SKM-1 treated with dmso at 0.1 percent for 144 hours (cell line): ENCODE results near the gene ARHGEF38.
"Not testable (repeated sequence)": the region's sequence is repeated elsewhere in the genome, so short reads cannot be mapped to it uniquely, and the experiment has no call there.

ENCODE experiments used
- DNase-seq: peaks from one replicate; lab custom pipeline; 2025; ENCODE audit not compliant: unreplicated experiment; lab: John Stamatoyannopoulos, UW

ARHGEF38 gene

DNA sequence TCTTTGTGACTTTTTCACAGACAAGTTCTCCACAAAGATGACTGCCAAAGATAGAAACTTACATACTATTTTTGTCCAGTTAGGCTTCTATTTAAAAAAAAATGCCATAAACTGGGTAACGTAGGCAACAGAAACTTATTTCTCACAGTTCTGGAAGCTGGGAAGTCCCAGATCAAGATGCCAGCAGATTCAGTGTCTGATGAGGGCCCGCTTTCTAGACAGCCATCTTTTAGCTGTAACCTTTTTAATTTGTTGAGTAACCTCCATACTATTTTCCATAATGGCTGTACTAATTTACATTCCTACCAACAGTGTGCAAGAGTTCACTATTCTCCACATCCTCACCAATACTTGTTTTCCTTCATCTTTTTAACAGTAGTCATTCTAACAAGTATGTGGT lies 55.5 kb downstream of the ARHGEF38 start:
- no peak for DNase-seq

DNA sequence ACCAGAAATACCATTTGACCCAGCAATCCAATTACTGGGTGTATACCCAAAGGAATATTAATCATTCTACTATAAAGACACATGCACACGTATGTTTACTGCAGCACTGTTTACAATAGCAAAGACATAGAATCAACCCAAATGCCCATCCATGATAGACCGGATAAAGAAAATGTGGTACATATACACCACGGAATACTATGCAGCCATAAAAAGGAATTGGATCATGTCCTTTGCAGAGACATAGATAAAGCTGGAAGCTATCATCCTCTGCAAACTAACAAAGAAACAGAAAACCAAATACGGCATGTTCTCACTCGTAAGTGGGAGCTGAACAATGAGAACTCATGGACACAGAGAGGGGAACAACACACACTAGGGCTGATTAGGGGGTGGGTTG lies 57.4 kb downstream of the ARHGEF38 start:
- DNase-seq, result not testable (repeated sequence)

DNA sequence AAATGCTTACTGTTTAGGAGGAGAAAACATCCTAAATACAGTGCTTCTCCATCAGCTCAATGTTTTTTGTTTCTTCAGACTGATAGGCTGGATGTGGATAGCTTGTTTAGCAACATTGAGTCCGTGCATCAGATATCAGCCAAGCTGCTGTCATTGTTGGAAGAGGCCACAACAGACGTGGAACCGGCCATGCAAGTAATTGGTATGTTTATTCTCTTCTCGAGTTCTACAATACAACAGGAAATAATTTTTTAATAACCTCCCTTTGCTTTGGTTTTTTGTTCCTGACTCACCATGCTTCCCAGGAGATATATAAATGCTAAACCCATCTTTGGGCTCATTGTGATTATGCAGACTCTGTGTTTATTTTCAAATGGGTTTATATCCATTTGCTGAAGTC lies 60.9 kb downstream of the ARHGEF38 start:
- DNase-seq, result no peak

DNA sequence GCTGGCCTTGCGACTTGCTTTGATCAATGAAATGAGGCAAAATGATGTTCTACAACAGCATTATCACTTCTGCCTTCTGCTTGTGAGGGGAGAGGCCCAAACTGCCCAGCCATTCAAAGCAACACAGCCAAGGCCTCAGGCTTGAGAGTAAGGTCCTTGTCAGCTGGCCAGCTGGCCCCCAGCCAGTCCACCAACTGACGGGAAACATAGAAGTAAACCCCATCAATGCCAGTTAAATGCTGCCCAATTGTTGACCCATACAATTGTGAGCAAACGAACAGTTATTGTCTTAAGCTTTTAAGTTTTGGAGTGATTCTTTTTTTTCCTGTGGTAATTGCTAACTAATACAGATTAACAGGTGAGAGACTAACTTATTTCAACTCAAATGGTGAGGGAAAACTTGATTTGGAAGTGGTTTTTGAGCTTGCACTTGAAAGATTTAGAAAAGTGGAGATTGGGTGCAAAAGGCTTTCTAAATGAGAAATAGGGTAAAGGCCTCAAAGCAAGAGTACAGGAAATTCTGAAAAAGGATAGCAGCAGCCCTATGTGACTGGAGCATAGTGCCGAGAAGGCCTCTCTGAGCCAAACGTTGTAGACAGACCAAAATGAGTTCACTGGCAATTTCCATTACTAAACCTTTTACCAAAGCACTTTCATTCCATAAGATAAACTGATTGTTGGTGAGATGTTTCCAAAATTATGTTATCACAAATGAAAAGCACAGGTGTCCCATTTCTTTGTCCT lies 66.9 kb downstream of the ARHGEF38 start:
- DNase-seq, result no peak

DNA sequence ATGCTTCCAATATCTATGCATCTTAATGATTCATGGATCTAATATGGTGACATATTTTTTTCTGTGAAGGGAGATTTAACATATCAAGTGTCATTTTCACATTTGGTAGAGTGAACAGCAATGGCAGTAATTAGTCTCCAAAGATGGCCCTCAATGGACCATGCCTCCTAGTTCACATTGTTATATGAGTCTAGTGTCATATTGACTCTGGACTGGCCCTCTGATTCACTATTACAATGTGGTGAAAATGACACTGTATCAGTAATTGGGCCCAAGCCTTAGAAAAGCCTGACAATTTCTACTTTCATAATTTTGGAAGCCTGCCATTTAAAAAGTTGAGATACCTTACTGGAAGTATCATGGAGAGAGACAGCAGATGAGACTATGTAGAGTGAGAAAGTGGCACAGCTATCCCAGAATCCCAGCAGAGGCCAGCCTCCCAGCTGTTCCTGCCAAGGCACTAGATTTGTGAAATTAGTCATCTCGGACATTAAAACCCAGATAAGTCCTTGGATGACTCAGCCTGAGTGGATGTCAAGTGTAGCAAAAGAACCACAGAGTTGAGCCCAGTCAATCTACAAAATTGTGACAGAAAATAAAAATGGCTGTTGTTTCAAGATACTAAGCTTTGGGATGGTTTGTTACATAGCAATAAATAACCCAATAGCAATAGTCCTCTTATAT lies 68.4 kb downstream of the ARHGEF38 start:
- DNase-seq, result no peak

DNA sequence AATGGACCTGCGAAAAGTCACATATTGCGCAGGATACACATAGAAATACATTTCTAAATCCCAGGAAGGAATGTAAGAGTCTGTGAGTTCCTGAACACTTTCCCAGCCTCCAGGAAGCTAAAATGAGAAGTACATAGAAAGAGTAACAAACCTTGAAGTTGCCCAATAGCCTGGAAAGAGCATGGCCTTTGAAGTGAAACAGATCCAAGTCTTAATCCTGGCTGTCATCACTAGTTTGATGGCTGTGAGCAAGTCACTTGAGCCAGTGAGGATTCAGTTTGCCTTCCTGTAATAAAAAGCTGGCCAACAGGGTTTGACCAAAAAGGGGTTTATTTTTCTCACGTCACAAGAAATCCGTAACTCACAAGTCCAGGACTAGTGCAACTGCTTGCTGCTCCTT lies 69.8 kb downstream of the ARHGEF38 start:
- no peak for DNase-seq

DNA sequence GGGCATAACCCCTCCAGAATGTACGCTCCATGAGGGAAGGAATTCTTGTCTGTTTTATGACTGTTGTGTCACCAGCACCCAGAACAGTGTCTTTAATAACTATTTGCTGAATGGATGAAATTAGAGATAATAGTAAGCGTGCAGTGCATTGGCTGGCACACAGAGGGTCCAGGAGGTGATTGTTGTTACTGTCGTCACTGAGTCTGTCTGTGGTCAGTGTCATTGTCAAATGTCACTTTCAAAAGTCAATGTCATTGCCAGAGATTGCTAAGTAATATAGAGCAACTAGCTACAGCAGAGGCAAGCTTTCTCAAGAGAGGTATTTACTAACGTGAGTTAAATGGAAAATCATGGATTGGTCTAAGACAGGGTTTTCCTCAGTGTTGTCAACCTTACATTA lies 70.7 kb downstream of the ARHGEF38 start:
- no peak for DNase-seq

DNA sequence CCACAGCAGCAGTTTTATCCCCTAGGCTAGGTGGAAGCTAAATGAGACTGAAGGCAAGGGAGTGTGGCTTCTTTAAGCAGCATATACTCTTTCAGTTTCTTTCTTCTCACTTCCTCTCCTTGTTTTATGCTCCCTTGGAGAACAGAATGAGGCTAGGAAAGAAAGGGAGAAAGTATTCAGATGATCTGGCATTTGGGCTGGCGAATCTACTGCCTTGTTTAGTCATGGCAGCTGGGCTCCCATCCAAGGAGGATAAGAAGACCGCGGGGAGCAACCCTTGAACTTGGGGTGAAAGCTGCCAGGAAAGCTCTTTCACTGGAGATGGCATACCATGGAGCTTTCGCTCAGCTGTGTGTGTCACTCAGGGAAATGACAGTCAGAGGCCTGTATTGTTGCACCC lies 72.1 kb downstream of the ARHGEF38 start:
- no peak for DNase-seq

DNA sequence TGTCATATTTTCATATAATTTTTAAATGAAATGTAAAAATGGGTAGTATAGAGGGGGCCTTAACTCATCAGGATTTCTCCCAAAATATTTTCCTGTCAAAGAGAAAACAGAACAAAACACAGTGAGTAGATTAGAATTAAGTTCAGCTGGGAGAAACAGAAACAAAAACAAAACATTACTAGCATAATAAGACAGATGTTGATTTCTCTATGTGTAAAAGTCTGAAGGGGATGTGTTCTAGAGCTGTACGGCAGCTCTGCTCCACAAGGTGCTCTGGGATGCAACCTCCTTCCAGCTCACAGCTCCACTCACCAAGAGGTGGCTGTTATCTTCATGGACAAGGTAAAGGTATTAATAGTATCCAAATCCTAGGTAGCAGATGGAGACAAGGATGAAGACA lies 72.8 kb downstream of the ARHGEF38 start:
- DNase-seq, result no peak

DNA sequence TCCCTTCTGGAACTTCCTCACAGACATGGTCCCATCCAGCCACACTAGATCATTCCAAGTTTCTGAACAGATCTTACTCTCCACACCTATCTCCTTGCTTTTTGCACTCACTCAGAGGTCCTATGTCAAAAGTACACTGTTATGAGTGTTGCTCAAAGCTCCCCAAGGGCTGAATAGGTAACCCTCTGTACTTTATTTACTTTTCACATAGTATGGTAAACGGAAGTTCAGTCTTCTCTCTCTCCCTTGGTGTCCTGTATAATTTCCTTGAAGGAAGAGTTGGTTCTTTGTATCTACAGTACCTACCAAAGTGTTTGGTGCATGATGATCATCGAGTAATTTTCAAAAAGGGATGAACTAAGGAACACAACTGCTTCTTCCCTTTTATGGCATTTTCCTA lies 74.4 kb downstream of the ARHGEF38 start:
- DNase-seq, result no peak

DNA sequence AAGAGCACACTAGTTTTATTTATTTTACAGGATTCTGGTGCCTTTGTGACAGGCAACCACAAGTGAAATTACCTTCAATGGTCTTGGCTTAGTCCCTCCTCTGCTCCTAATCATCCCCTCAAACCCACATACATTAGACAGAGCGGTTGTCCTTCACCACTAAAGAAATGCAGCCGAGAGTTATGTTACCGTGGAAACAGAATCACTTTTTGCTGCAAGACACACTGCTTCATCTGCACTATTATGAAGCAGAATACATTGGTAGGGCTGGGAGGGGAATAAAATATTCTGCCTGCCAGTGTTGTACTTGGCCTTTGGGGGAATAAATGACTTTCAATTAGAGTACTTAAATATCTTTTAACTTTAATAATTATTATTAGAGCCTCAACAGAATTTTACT lies 75.2 kb downstream of the ARHGEF38 start:
- DNase-seq, result no peak

DNA sequence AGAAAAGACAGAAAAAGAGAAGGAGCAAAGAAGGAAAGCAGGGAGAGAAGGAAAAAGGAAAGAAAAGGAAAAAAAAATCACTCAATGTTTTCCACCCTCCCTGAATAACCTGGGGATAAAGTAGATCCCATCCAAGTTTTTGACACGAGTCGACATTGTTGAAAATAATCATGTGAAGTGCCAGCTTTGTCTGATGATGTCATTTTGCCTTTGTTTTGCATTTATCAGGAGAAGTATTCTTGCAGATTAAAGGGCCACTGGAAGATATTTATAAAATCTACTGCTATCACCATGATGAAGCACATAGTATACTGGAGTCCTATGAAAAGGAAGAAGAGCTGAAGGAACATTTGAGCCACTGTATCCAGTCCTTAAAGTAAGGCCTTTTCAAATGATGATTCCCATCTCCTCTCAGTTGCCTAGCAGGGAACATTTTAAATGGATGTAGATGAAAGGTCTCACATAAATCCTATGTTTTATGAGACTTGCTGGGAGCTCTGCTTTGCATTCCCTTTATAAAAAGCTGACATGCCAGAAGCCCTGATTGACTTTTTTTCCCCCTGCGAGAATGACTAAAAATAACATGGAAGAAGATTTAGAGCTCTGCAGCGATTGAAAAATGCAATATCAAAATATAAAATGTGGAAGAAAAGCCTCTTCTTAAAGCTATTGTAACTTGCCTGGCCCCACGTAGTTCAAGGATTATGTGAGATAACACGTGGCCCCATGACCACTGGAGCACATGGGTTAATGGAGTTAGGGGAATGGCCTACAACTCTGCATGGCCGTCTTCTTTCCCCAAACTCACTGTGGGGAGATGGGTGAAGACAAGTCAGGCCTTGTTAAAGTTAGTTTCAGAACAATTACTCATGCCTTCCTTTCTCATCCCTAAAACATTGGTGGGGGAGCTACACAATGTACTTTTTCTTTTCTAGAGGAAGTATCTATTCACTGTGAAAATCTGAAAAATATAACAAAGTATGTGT lies 78.5 kb downstream of the ARHGEF38 start:
- no peak for DNase-seq

DNA sequence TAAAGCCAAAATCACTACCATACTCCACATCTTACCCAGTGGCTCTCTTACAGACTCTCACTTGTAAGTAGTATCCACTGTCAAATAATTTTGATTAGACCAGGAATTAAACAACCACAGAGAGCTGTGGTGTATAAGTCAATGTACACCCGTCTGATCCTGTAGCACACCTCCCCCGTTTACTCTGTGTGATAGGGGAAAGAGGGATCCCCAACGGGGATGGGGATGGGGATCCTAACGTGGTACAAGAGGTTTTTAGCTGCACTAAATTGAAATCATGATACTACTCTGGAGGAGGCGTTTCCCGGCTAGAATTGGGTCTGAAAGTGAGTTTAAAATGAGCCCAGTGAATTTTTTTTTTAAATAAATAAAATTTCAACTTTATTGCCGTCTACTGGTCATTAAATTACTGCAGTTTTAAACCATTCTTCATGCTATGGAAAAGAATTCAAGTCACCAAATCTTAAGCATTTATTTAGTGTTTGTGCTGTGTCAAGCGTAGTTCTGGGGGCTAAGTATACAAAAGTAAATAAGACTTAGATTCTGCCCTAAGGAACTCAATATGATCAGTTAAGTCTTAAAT lies 79.5 kb downstream of the ARHGEF38 start:
- DNase-seq, result no peak

DNA sequence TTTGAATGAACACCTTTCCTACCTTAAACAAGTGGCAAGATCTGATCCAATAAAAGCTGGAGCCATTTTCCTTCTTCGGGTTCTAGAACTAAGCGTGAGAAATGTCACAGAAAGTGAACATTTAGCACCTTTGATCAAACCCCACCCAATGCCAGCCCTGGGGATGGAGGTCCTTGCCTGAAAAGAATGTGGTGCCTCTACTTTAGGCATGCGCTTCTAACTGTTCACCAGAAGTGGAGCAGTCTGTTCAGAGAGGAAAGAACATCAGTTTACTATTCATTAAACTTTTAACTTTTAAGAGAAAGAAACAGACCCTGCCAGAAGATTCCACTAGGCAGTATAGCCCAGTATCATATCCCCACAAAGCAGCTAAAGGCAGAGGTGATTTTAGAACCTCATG lies 80.2 kb downstream of the ARHGEF38 start:
- no peak for DNase-seq

DNA sequence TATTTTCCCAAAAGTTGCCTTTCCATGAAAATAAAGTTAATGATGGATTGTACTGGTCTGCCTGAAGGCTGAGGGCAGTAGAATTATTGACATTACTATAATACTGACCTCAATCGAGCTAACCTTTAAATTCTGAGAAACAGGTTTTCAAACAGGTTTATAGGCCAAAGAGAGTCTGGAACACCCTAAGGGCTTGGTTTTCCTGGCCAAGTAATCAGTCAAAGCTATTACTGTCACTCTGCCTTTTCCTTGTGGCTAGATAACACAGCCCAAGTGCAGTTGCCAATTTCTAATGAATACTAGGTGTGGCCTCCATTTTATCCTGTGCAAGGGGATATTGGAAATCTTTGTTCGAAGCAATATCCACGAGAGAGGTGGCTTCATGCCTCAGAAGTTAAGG lies 80.8 kb downstream of the ARHGEF38 start:
- DNase-seq, result no peak

DNA sequence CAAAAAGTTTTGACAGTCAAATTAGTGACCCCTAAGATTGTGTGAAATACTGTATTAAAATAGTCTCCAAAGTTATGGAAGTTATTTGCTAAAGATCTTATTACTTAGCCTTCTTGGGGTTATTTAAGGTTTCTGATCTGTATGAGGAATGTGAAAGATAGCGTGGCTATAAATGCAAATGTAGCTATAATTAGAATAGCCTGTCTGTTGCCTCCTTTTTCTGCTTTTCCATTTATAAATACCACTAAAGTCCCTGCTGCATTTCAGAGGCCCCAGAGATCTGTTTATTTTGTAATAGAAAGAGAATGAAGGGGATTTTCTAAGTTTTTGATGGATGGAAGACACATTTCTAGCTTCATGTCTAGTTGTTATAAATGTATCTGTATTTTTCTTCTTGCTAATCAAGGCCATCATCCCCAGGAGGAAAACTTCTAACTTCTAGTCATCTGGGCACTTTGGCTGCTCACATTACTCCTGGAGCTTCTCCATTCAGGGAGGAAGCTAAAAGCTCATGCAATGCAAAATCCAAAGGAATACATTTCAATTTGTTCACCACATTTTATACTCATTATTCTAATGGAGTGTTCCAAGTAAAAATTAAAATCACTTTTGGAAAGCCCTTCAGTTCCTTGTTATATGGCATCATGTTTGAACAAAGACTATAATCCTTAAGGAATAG lies 82.1 kb downstream of the ARHGEF38 start:
- no peak for DNase-seq

DNA sequence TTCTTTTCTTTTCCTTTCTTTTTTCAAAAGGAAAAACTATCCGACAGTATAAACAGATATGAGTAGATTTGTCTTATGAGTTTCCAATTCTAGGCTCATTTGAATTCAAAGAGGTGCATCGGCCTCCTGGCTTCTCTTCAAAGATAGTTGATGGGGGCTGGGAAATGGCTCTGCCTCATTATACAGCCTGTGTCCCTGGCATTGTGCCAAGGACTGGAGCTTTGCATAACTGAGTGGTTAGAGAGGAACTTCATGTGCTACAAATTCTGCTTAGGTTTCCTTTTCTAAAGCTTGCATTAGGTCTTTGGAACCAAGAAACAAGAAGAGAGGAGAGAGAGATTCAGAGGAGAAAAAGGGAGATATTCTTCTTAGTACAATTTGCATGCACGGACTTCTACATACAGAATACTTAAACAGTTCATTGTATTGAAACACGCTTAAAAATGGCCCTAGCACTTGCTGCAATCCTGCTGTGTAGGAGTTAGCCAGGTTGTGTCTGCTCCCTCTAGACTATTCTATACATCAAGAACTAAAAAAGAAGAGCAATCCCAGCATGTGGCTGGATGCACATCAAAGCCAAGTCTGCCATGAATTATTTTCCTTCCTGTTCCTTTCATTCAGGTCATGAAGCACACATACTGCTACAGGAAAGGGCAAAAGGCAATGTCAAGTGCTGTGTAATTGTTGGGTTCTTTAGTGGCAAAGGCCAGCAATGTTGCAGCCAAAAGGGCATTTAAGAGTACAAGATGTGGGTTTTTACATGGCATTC lies 85.2 kb downstream of the ARHGEF38 start:
- DNase-seq, result peak; percentile 20

DNA sequence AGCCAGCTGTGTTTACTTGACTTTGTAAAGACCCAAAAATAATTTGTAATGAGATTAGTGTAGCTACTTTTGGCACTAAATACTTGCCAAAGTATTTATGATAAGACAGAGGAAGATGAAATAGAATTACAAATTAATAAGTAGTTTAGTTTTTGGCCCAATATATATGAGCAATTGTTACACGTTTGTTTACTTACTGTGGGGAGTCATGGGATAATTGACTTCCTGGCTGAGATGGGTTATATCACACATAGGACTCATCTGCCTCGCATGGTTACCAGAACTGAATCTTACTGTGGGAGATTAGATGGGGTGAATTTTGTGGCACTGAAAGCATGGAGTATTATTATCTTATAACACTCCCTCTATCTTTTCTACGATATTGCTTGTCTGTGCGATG lies 89.4 kb downstream of the ARHGEF38 start:
- no peak for DNase-seq

DNA sequence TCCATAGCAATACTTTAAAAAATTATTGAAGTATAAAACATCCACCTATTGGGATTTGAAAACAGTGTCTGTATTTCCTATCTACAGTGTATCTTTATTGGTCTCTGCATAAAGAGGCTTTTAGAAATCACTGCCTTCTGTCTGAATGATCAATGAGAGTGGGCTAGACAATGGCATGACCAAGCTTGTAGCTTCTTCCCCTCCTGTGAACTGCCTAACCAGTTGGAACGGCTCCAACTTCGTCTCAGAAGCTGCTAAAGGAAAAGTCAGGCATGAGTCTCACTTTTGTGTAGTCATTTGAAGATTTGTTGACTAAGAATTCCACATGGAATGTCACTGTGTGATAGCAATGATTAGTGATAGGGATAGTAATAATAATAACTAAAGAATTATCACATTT lies 91.8 kb downstream of the ARHGEF38 start:
- DNase-seq, result no peak

DNA sequence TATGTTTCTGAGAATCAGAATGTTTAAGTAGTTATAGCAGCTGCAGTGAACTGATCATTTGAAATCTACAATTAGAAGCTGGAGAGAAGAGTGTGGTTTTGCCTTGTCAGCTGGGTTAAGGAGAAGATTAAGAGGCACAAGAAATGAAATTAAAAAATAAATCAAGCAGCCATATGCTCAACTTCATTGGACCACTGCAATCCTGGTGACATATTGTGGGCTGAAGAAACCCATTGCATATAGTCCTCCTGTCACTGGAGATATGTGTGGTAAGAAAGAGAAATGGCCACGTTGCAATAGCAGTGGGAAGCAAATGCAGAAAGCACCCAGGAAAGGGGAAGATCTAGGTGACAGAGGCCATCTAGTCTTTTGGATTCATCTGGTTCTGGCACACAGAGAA lies 93.0 kb downstream of the ARHGEF38 start:
- DNase-seq, result no peak
